Measurements from ENCODE around the gene NDUFB11. TPM values are rescaled to one million over a fixed set of nuclear protein-coding genes. Genes with fewer than 3 reads are reported as not detected.

The NDUFB11 gene
- total RNA-seq, 1 donor from 2014 or later: 90.5 TPM

- no peak overlapping the region for H3K4me3 ChIP-seq (ENCODE audit: low read depth, low read length)
- TF ChIP-seq CTCF (conservative IDR thresholded peaks at IDR 0.05; ENCODE audit: low read depth, low read length): no peak
- DNase-seq (ENCODE audit: low read depth): peak; percentile 53
Measured at GRCh38 chrX:47187106-47187677, 42.7 kb upstream of the NDUFB11 start.

- no peak overlapping the region for H3K4me3 ChIP-seq (ENCODE audit: low read depth, low read length)
- no peak for TF ChIP-seq CTCF (conservative IDR thresholded peaks at IDR 0.05; ENCODE audit: low read depth, low read length)
- DNase-seq (ENCODE audit: low read depth): no peak
Measured at GRCh38 chrX:47186096-47186740, 41.7 kb upstream of the NDUFB11 start.

GRCh38 chrX:47185241-47185640 is 40.7 kb upstream of the NDUFB11 start:
- no peak overlapping the region for H3K4me3 ChIP-seq (ENCODE audit: low read depth, low read length)
- DNase-seq (ENCODE audit: low read depth): no peak
- no peak for TF ChIP-seq CTCF (conservative IDR thresholded peaks at IDR 0.05; ENCODE audit: low read depth, low read length)

- H3K4me3 ChIP-seq (ENCODE audit: low read depth, low read length): no peak overlapping the region
- TF ChIP-seq CTCF (conservative IDR thresholded peaks at IDR 0.05; ENCODE audit: low read depth, low read length): no peak
- no peak for DNase-seq (ENCODE audit: low read depth)
Measured at GRCh38 chrX:47184486-47184885, 40.0 kb upstream of the NDUFB11 start.

- H3K4me3 ChIP-seq (ENCODE audit: low read depth, low read length): no peak overlapping the region
- DNase-seq (ENCODE audit: low read depth): no peak
- TF ChIP-seq CTCF (conservative IDR thresholded peaks at IDR 0.05; ENCODE audit: low read depth, low read length): no peak
Measured at GRCh38 chrX:47182106-47182700, 37.7 kb upstream of the NDUFB11 start.

GRCh38 chrX:47181301-47181700 is 36.8 kb upstream of the NDUFB11 start:
- TF ChIP-seq CTCF (conservative IDR thresholded peaks at IDR 0.05; ENCODE audit: low read depth, low read length): no peak
- H3K4me3 ChIP-seq (ENCODE audit: low read depth, low read length): no peak overlapping the region
- no peak for DNase-seq (ENCODE audit: low read depth)
